ENCODE measurements around the gene SLC34A2. TPM values are rescaled to one million over a fixed set of nuclear protein-coding genes. Genes with fewer than 3 reads are reported as not detected.

SLC34A2 gene
- total and polyA plus RNA-seq, 10 of the 15 experiments (the other 5 are each of a cell fraction or from before 2014, with no cell fraction given), result 0.08 to 0.59 TPM; not detected in 8

GRCh38 chr4:25677157-25677556 is 21.5 kb downstream of the SLC34A2 start:
- FAIRE-seq, result no peak
- no peak for DNase-seq (ENCODE audit: low read depth, low spot score)
- CTCF ChIA-PET, result no interaction called here
- no TSS peak for BruUV-seq (replicated peaks)
- Histone ChIP-seq H3K4me1 (ENCODE audit: control insufficient read depth, insufficient read depth, low read length) (no peaks in the 10 kb centered on the region), H3K4me2 (ENCODE audit: control insufficient read depth, insufficient read depth) (no peak overlapping the region), H2AFZ (ENCODE audit: control insufficient read depth, low read depth, low read length) (no peak overlapping the region), H3K4me3 (no peak overlapping the region), H3K9me3 (replicated peaks; ENCODE audit: control insufficient read depth, insufficient read depth, low read length) (no peaks in the 10 kb centered on the region), H3K27me3 (replicated peaks in 1 of 2; ENCODE audit: control insufficient read depth in 2 of 2, insufficient read depth in 2 of 2, low read length in 1 of 2) (no peaks in the 10 kb centered on the region), H3K9ac (ENCODE audit: control insufficient read depth, insufficient read depth, low read length) (no peak overlapping the region), H4K20me1 (ENCODE audit: control insufficient read depth, insufficient read depth) (no peaks in the 10 kb centered on the region), H3K27ac (ENCODE audit: control insufficient read depth, insufficient read depth) (no peak overlapping the region), H3K79me2 (ENCODE audit: control insufficient read depth, insufficient read depth, low read length) (no peaks in the 10 kb centered on the region), H3K36me3 (ENCODE audit: control insufficient read depth in 2 of 2, insufficient read depth in 2 of 2, low read length in 1 of 2) (no peaks in the 10 kb centered on the region)
- RAD21 ChIA-PET (ENCODE audit: unreplicated experiment), result no interaction called here
- TF ChIP-seq POU2F2 (IDR thresholded peaks at IDR 0.05; ENCODE audit: borderline replicate concordance, low read depth, low read length), result no peak
- no peak for TF ChIP-seq TARDBP (IDR thresholded peaks at IDR 0.05; ENCODE audit: borderline replicate concordance)
- no peak for TF ChIP-seq TBL1XR1 (IDR thresholded peaks at IDR 0.05; ENCODE audit: low read depth, low read length)
- no peak for TF ChIP-seq HDGF (IDR thresholded peaks at IDR 0.05)
- no peak for TF ChIP-seq EGR1 (IDR thresholded peaks at IDR 0.05; ENCODE audit: borderline replicate concordance in 1 of 2, low read depth in 2 of 2, low read length in 2 of 2)
- TF ChIP-seq FOXM1 (IDR thresholded peaks at IDR 0.05; ENCODE audit: low read depth, low read length), result no peak
- no peak for TF ChIP-seq CBX5 (IDR thresholded peaks at IDR 0.05; ENCODE audit: low read depth)
- TF ChIP-seq E2F8 (IDR thresholded peaks at IDR 0.05; ENCODE audit: low read depth, partially characterized antibody), result no peak
- no peak for TF ChIP-seq ETV6 (conservative IDR thresholded peaks at IDR 0.05 in 1 of 2, IDR thresholded peaks at IDR 0.05 in 1 of 2; ENCODE audit: borderline replicate concordance in 1 of 2, low read depth in 1 of 2)
- no peak for TF ChIP-seq POLR2AphosphoS2 (IDR thresholded peaks at IDR 0.05; ENCODE audit: low read depth, low read length)
- no peak for TF ChIP-seq BRCA1 (IDR thresholded peaks at IDR 0.05; ENCODE audit: low read depth, low read length)
- in situ Hi-C loops (cut with MboI), result no loop called here
- ATAC-seq, result no peak
- POLR2A ChIA-PET, result no interaction called here
- SMC1A ChIA-PET (ENCODE audit: uncharacterized antibody, unreplicated experiment), result no interaction called here
- 1% methylated on average over 3 of the region's 3 CpGs for WGBS (ENCODE audit: insufficient coverage, insufficient replicate concordance, low lambda C conversion rate, missing lambda C conversion rate)
- intact Hi-C loops (cut with micrococcal nuclease; ENCODE audit: unreplicated experiment), result no loop called here
